Neutrophil (primary cell): ENCODE results near the gene PDZK1.
"Not testable (repeated sequence)": the region's sequence is repeated elsewhere in the genome, so short reads cannot be mapped to it uniquely, and the experiment has no call there.

Experiments
- H3K27ac ChIP-seq: fragments of 200-600 bp; sonication (generic); 2 replicates; pipeline ENCODE4 v1.5.1; 2016; ENCODE audit warnings: mild to moderate bottlenecking, moderate library complexity
- H3K27me3 ChIP-seq: fragments of 200-600 bp; sonication (generic); 2 replicates; pipeline ENCODE4 v1.6.0; 2016; ENCODE audit warnings: mild to moderate bottlenecking
- H3K36me3 ChIP-seq: fragments of 200-600 bp; sonication (generic); 2 replicates; pipeline ENCODE4 v1.5.1; 2017
- H3K4me1 ChIP-seq, 2 experiments: fragments of 200-600 bp in 1 of 2; sonication (generic) in 1 of 2; 1 replicate in 1 of 2; 2 replicates in 1 of 2; pipeline versions ENCODE4 v1.5.1 to v1.6.1; 2013 to 2016; ENCODE audit warnings: low read depth in 1 of 2, low read length in 1 of 2, mild to moderate bottlenecking in 1 of 2, moderate library complexity in 1 of 2; ENCODE audit not compliant: control insufficient read depth in 1 of 2, insufficient read depth in 1 of 2
- H3K4me3 ChIP-seq, 2 experiments: fragments of 200-600 bp in 1 of 2; sonication (generic) in 1 of 2; 1 replicate in 1 of 2; 2 replicates in 1 of 2; pipeline ENCODE4 v1.5.1; 2013 to 2016; ENCODE audit warnings: low read depth in 1 of 2, low read length in 1 of 2, mild to moderate bottlenecking in 1 of 2, moderate library complexity in 1 of 2
- H3K9me3 ChIP-seq: fragments of 200-600 bp; sonication (generic); 2 replicates; pipeline ENCODE4 v1.5.1; 2016
- TF ChIP-seq, protein P1 (sequence below): fragments of 200-600 bp; sonication (generic); IDR thresholded peaks from 2 replicates; pipeline ENCODE4 v1.5.1; 2016; ENCODE audit warnings: antibody characterized with exemption

The PDZK1 gene

DNA sequence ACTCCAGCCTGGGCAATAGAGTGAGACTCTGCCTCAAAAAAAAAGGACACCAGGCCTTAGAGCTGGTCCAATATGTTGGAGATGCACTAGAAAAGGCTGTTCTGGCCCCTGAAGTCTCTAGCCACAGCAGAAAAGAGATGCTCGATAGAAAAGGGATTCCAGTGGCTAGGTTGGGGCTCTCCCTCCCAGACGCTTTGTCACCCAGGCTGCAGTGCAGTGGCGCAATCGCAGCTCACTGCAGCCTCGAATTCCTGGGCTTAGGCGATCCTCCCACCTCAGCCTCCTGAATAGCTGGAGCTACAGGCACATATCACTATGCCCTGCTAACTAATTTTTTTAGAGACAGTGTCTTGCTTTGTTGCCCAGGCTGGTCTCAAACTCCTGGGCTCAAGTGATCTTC is 18.2 kb downstream of the PDZK1 start:
- no peaks in the 10 kb centered on the region for H3K4me1 ChIP-seq
- H3K27me3 ChIP-seq = no peaks in the 10 kb centered on the region
- no peaks in the 10 kb centered on the region for H3K36me3 ChIP-seq
- no peaks in the 10 kb centered on the region for H3K9me3 ChIP-seq
- no peak overlapping the region for H3K27ac ChIP-seq
- H3K4me3 ChIP-seq = no peak overlapping the region
- TF ChIP-seq, protein P1, sequence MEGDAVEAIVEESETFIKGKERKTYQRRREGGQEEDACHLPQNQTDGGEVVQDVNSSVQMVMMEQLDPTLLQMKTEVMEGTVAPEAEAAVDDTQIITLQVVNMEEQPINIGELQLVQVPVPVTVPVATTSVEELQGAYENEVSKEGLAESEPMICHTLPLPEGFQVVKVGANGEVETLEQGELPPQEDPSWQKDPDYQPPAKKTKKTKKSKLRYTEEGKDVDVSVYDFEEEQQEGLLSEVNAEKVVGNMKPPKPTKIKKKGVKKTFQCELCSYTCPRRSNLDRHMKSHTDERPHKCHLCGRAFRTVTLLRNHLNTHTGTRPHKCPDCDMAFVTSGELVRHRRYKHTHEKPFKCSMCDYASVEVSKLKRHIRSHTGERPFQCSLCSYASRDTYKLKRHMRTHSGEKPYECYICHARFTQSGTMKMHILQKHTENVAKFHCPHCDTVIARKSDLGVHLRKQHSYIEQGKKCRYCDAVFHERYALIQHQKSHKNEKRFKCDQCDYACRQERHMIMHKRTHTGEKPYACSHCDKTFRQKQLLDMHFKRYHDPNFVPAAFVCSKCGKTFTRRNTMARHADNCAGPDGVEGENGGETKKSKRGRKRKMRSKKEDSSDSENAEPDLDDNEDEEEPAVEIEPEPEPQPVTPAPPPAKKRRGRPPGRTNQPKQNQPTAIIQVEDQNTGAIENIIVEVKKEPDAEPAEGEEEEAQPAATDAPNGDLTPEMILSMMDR = no peak

GRCh38 chr1:145688328-145688727 is 18.8 kb downstream of the PDZK1 start:
- Histone ChIP-seq H3K4me3 (no peak overlapping the region), H3K27me3 (no peaks in the 10 kb centered on the region)

DNA sequence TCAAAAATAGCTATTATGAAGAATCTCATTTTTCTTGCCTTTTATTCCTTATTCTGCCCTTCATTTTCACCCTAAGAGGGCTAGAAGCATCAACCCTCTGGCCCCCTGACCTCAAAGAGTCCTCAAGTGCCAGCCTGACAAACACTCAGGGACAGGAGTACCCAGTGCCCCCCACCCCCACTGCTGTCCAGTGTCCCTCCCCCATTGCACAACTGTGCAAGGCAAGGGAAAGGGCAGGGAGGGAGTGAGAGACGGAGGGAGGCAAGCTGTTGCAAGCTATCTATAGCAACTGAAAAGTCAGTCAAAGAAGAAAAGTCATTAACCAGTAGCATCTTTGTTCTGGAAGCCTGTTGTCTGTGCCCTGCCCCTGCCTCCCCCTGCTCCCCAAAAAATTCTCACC is 21.1 kb downstream of the PDZK1 start:
- H3K4me1 ChIP-seq, H3K27ac ChIP-seq, H3K27me3 ChIP-seq, H3K4me3 ChIP-seq, H3K36me3 ChIP-seq, H3K9me3 ChIP-seq: not testable (repeated sequence)

More at GRCh38 chr1:145688328-145688727, 18.8 kb downstream of the PDZK1 start:
- no peak overlapping the region for H3K27ac ChIP-seq
- TF ChIP-seq, protein P1 = no peak
- no peaks in the 10 kb centered on the region for H3K36me3 ChIP-seq
- no peaks in the 10 kb centered on the region for H3K9me3 ChIP-seq
- no peaks in the 10 kb centered on the region for H3K4me1 ChIP-seq

DNA sequence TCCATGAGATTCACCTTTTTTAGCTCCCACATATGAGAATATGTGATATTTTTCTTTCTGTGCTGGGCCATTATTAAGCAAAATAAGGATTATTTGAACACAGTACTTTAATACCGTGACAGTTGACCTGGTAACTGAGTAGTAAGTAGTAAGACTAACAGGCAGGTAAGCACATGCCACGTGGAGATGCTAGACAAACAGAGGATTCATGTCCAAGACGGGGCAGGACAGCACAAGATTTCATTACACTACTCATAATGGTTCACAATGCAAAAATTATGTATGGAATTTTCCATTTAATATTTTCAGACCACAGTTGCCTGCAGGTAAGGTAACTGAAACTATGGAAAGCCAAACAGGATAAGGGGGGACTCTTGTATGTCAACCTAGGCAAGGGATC is 22.3 kb downstream of the PDZK1 start:
- H3K36me3 ChIP-seq, H3K4me1 ChIP-seq, H3K27ac ChIP-seq, H3K9me3 ChIP-seq, H3K4me3 ChIP-seq, H3K27me3 ChIP-seq: not testable (repeated sequence)

DNA sequence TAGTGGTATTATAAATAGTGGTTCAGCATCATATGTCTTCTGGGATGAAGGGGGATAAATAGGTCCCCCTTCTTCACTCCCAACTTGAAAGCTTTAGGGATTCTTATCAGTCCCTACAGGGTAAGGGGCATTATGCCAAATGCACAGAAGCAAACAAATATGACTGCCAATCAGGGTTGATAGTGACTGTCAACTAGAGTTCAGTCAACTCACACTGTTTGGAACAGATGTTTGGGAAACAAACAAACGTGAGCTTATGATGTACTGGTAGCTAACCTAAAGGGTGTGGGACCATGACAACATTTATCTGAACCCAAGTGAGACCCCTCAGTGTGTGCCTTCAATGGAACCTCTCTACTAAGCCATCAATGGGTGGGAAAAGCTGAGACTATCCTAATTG is 34.0 kb downstream of the PDZK1 start:
- H3K4me1 ChIP-seq, H3K27me3 ChIP-seq, H3K36me3 ChIP-seq, H3K9me3 ChIP-seq, H3K4me3 ChIP-seq, H3K27ac ChIP-seq: not testable (repeated sequence)

DNA sequence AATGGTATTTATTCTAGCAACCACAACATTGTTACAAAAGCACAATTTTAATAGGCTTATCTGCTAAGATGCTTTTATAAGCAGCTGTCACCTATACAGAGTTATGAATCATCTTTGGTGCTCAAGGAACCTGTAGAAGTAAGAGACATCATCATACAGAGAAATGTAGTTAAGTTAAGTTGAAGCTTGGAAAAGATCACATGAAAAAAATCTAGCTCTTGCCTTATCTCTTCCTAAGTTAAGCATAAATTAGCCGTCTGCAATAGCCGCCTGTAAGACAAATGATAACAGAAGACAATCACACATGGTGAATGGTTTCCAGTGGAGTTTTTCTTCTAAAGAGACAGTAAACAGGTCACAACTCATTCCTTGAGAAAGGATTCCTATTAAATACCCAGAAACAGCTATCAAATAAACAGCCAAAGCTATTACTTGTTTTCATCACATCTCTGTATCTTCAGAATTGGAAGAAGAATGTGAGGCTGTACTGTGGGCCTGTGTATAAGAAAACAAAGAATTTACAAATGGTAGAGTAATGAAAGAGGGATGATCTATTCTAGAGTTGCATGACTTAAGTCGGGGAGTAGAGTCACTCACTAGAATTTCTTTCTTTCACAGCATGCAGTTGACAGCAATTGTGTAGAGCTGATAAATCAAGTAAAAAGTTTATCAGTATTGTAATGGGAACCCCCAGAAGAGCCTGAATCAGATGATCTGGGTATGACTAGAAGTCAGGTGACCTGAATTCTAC is 36.0 kb downstream of the PDZK1 start:
- not testable (repeated sequence) for H3K9me3 ChIP-seq, H3K36me3 ChIP-seq, H3K4me1 ChIP-seq, H3K27ac ChIP-seq, H3K4me3 ChIP-seq, H3K27me3 ChIP-seq

DNA sequence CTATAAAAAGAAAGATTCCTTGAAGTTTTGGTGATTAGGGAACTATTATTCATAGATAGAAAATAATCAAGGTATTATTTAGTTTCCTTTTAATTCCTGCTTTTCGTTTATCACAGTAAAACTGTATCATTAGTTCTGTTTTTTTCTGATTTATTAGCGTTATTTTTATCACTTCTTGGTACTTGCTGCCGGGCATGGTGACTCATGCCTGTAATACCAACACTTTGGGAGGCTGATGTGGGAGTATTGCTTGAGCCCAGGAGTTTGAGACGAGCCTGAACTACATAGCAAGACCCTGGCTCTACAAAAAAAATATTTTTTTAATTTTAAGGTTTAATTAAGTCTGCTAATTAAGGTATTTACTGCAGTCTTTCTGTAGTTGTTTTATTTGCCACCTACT is 42.2 kb downstream of the PDZK1 start:
- H3K4me1 ChIP-seq, H3K9me3 ChIP-seq, H3K27me3 ChIP-seq, H3K27ac ChIP-seq, H3K36me3 ChIP-seq, H3K4me3 ChIP-seq: not testable (repeated sequence)

DNA sequence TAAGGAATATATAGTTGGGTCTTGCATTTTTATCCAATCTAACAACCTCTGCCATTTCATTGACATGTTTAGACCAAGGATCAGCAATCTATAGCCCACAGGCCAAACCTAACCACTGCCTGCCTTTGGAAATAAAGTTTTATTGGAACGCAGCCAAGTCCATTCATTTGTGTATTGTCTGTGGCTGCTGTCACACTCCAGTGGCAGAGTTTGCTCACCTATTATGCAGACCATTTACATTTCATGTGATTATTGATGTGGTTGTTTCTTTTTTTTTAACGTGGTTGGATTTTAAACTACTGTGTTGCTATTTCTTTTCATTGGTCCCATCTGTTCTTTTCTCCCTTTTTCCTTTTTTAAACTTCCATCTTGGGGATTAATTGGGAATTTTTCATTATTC is 44.7 kb downstream of the PDZK1 start:
- not testable (repeated sequence) for H3K27me3 ChIP-seq, H3K36me3 ChIP-seq, H3K4me3 ChIP-seq

GRCh38 chr1:145656245-145656943 is 50.8 kb downstream of the PDZK1 start:
- not testable (repeated sequence) for H3K36me3 ChIP-seq, H3K9me3 ChIP-seq, H3K4me3 ChIP-seq, H3K4me1 ChIP-seq, H3K27ac ChIP-seq, H3K27me3 ChIP-seq

More for the DNA sequence above, 44.7 kb downstream of the PDZK1 start:
- not testable (repeated sequence) for H3K9me3 ChIP-seq, H3K27ac ChIP-seq, H3K4me1 ChIP-seq

- H3K27me3 ChIP-seq, H3K4me1 ChIP-seq, H3K4me3 ChIP-seq, H3K36me3 ChIP-seq, H3K27ac ChIP-seq, H3K9me3 ChIP-seq: not testable (repeated sequence)
These were observed 63.2 kb downstream of the PDZK1 start for GRCh38 chr1:145643990-145644389.

GRCh38 chr1:145641886-145642285 is 65.3 kb downstream of the PDZK1 start:
- H3K36me3 ChIP-seq, H3K27me3 ChIP-seq: not testable (repeated sequence)

DNA sequence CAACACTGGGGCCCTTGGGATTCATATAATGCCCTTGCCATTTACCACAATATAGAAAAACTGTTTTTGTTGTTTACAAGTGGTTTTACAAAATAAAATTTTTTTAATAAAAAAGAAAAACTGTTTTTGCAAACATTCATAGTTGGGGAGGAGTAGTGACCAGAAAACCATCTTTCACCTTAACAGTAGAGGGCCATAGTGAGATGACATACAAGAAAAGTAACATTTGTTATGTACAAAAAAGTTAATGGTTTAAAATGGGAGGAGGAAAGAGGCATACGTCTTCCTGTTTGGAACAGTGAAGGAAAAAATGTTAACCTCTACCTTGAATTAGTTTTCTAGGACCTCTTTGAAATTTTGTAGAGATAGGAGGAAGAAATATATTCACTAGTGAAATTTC is 70.9 kb downstream of the PDZK1 start:
- not testable (repeated sequence) for H3K4me1 ChIP-seq, H3K27me3 ChIP-seq, H3K27ac ChIP-seq

More at GRCh38 chr1:145641886-145642285, 65.3 kb downstream of the PDZK1 start:
- not testable (repeated sequence) for H3K4me1 ChIP-seq, H3K27ac ChIP-seq, H3K4me3 ChIP-seq, H3K9me3 ChIP-seq

More for the DNA sequence above, 70.9 kb downstream of the PDZK1 start:
- not testable (repeated sequence) for H3K4me3 ChIP-seq, H3K9me3 ChIP-seq, H3K36me3 ChIP-seq
